GM12874 (cell line): ENCODE results near the gene FARS2.

Experiments used
- TF ChIP-seq, protein P1 (sequence below): IDR thresholded peaks from 2 replicates; pipeline ENCODE4 v1.5.1; 2011; ENCODE audit warnings: low read depth, mild to moderate bottlenecking, control low read depth, low read length, moderate library complexity; ENCODE audit not compliant: insufficient read depth

The FARS2 gene

DNA sequence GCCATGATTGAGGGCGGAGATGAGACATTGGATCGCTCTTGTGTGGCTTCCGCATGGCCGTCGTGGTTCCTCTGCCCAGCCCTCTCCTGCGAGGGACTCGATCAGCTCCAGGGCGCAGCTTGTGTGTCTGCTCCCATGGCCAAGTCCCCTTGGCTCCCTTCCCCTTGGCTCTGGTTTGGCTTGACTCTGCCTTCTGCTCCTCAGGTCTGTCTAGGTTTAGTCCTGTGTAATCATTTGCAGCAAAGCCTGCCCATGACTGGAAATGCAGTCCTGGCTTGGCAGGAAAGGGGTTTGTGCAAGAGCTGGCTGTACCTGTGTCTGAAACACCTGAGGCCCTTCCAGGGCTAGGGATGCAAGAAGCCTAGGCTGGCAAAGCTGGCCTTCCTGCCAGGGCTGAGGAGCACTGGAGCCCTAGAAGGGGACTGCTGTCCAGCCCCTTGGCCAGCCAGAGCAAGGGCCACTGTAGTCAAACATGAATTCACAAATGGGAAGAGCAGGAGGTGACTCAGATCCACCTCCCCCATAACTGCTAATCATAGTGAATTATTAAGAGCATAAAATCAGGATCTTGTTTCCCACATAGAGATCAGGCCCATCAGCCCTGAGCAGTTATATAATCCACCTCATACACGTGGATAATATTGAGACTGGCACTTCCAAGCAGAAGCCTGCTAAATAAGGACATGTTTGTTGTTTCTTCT lies 196.8 kb downstream of the FARS2 start:
- TF ChIP-seq, protein P1, sequence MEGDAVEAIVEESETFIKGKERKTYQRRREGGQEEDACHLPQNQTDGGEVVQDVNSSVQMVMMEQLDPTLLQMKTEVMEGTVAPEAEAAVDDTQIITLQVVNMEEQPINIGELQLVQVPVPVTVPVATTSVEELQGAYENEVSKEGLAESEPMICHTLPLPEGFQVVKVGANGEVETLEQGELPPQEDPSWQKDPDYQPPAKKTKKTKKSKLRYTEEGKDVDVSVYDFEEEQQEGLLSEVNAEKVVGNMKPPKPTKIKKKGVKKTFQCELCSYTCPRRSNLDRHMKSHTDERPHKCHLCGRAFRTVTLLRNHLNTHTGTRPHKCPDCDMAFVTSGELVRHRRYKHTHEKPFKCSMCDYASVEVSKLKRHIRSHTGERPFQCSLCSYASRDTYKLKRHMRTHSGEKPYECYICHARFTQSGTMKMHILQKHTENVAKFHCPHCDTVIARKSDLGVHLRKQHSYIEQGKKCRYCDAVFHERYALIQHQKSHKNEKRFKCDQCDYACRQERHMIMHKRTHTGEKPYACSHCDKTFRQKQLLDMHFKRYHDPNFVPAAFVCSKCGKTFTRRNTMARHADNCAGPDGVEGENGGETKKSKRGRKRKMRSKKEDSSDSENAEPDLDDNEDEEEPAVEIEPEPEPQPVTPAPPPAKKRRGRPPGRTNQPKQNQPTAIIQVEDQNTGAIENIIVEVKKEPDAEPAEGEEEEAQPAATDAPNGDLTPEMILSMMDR, result no peak

DNA sequence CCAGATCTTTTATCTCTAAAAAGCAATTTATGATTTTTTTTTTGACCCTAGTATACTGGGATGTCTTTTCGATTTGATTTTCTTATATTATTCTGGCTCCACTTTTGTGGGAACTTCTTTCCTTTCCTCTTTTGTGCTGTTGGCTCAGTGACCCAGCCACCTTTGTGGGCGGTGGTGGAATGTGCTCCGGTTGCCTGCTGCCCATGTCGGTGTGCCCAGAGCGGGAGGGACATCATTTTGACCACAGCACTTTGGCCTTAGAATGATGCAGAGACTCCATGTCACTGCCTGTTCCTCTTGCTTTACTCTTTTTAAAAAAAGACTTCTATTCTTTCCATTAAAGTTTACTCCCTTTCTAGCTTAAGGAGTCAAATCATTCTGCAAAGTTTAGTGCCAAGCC lies 198.0 kb downstream of the FARS2 start:
- TF ChIP-seq, protein P1, result no peak

DNA sequence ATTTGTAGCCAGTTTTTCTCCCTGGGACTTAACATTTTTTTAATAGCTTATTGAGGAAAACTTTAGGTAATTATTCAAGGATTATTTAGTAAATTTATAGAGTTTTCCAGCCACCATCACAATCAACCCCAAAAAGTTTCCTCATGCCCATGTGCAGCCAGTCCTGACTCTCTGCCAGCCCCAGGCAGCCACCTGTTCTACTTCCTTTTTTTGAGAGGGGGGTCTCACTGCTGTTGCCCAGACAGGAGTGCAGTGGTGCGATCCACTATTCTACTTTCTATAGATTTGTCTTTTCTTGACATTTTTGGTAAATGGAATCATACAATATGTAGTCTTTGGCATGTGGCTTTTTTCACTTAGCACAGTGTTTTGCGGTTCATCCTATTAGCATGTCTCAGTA lies 200.1 kb downstream of the FARS2 start:
- TF ChIP-seq, protein P1, result no peak

DNA sequence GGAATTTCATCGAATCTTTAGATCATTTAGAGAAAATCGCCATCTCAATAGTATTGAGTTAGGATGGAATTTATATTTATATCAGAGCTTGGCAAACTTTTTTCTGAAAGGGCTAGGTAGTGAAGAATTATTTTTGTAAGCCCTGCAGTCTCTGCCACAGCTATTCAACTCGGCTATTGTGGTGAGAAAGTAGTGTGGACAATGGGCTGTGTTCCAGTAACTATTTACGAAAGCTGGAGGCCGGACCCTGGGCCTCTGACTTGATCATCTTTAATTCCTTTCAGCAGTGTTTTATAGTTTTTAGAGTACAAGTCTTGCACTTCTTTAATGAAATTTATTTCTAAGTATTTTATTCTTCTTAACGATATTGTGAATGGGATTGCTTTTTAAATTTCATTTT lies 201.5 kb downstream of the FARS2 start:
- TF ChIP-seq, protein P1, result no peak

DNA sequence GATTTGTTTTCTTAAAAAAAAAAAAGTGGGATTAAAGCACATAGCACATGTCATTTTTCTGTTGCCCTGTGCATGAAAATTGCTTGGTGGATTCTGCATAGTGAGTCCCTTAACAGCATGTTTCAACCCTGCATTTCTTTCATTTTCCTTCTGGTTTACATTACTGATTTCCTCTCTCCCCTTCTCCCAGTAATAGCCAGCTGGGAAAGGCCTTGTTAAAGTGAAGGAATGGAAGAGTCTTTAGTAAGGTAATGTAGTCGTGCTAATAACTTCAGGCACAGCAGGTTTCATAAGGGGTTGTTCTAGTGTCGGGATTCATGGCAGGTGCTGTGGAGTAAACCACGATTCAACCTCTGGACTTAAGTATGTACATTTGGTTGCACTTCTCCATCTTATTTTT lies 202.4 kb downstream of the FARS2 start:
- TF ChIP-seq, protein P1, result no peak

DNA sequence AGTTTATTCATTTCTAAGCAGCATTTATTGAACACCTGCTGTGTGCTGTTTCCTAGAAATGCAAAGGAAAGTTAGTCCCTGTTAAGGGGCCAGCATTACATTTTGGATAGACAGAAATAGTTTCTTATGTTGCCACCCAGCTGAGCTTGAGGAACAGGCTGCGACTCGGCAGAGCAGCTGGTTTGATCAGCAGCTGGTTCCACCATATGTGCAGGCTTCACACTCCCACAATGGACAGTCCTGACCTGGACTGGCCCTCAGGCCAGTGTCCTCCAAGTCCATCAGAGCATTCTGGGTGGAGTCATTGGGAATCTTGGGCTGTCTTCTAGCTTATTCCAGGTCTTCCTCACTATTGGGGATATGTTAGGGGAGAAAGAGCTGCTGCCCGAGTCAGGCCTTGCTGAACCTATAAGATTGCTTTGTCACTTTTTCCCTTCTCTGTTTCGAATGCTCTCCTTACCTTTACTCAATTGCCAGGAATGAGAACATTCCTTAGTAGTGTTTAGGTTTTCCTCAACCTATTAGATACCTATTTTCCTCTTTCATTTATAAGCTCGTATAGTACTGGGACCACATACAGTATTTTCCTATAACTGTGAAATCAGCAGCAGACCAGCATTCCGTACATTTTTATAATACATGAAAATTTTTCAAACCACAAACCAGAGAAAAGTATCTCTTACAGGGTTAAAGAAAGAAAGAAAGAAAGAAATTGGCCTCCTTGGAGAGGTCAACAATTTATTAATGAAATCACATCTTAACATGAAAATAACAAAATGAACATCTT lies 203.0 kb downstream of the FARS2 start:
- TF ChIP-seq, protein P1, result no peak

DNA sequence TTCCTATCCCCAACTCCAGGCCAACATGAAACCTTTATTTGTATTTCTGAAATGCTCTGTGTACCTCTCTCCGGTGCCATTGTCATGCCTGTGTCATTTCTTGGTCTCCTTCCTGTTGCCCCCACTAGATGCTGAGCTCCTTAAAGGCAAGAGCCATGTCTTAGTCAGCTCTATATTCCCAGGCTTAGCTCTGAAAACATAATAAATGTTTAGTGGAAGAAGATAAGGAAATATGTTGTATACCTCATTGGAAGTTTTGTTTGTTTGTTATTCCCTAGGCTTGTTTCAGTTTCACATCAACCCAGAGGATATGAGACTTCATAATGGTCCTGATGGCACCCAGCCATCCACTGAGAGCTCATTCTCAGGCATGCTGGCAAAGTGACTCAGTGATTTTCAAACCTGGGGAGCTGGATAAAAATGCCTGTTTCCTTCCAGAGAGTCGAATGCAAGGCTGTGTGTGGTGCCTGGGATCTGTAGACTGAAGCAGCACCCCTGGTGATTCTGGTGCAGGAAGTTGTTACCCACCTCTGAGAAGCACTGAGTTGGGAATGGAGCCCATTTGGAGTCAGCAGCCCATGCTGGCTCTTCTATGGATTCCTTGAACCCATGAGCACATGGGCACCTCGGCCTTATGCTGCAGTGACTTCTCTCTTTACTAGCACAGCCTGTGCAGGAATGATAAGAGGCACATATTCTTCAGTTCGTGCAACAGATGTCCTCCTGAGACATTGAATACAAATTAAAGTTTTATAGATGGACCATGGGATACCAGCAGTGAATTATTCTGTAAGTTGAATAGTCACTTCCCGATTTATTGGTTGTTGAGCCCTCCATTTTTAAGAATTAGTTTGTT lies 205.2 kb downstream of the FARS2 start:
- TF ChIP-seq, protein P1, result no peak
